ENCODE results near the gene FBLN2. TPM values are rescaled to one million over a fixed set of nuclear protein-coding genes. Genes with fewer than 3 reads are reported as not detected.
A peak's percentile ranks its signal among the peaks of the same experiment; 100 is the strongest.
"Not testable (repeated sequence)": the region's sequence is repeated elsewhere in the genome, so short reads cannot be mapped to it uniquely, and the experiment has no call there.

The FBLN2 gene
- total RNA-seq (2014; rRNA removed; shearing (Covaris generic); ENCODE audit: low replicate concordance): not detected in 2 replicates

GRCh38 chr3:13548696-13549622 is at the start of gene FBLN2:
FBLN2 (plus strand) TSS chr3:13549125; CDS start chr3:13570356, 21,231 bp downstream.
- no peak within 1 kb of the TSS for H3K4me2 ChIP-seq (ENCODE audit: low read depth, low read length, poor library complexity, severe bottlenecking)
- H3K36me3 ChIP-seq (ENCODE audit: insufficient read depth, low read length): no peaks in the 10 kb centered on the region
- no peaks in the 10 kb centered on the region for H3K79me2 ChIP-seq (ENCODE audit: low read length)
- H3K9ac ChIP-seq (ENCODE audit: low read length): no peak within 1 kb of the TSS
- H3K4me3 ChIP-seq (ENCODE audit: low read length): no peak within 1 kb of the TSS
- no peaks in the 10 kb centered on the region for H3K9me3 ChIP-seq (ENCODE audit: low read length)
- peaks cover 3% of the 10 kb centered on the region; the same call in 1 of the 2 replicates for H4K20me1 ChIP-seq (ENCODE audit: insufficient read depth, low read depth, low read length)
- no peak for DNase-seq
- no peak within 1 kb of the TSS for H2AFZ ChIP-seq (ENCODE audit: low read length)
- H3K4me1 ChIP-seq (ENCODE audit: low read length): peaks cover 10% of the 10 kb centered on the region
- H3K27ac ChIP-seq (ENCODE audit: low read length): no peak within 1 kb of the TSS
- H3K9me2 ChIP-seq (replicated peaks; ENCODE audit: insufficient read depth, low read length): no peaks in the 10 kb centered on the region
- H3K27me3 ChIP-seq (ENCODE audit: low read length): no peaks in the 10 kb centered on the region

- not testable (repeated sequence) for H3K4me3 ChIP-seq (ENCODE audit: low read length); H3K79me2 ChIP-seq (ENCODE audit: low read length); H3K36me3 ChIP-seq (ENCODE audit: insufficient read depth, low read length); H2AFZ ChIP-seq (ENCODE audit: low read length); H3K9me2 ChIP-seq (replicated peaks; ENCODE audit: insufficient read depth, low read length); H3K27ac ChIP-seq (ENCODE audit: low read length); H3K27me3 ChIP-seq (ENCODE audit: low read length); H3K9me3 ChIP-seq (ENCODE audit: low read length); H3K4me1 ChIP-seq (ENCODE audit: low read length); H3K9ac ChIP-seq (ENCODE audit: low read length); DNase-seq; H4K20me1 ChIP-seq (ENCODE audit: insufficient read depth, low read depth, low read length); H3K4me2 ChIP-seq (ENCODE audit: low read depth, low read length, poor library complexity, severe bottlenecking)
Observed at GRCh38 chr3:13499246-13499645, 49.7 kb upstream of the FBLN2 start.

GRCh38 chr3:13500133-13500885 is 48.6 kb upstream of the FBLN2 start:
- no peak overlapping the region for H3K4me2 ChIP-seq (ENCODE audit: low read depth, low read length, poor library complexity, severe bottlenecking)
- no peaks in the 10 kb centered on the region for H3K27me3 ChIP-seq (ENCODE audit: low read length)

GRCh38 chr3:13501056-13501455 is 47.9 kb upstream of the FBLN2 start:
- H3K9me3 ChIP-seq (ENCODE audit: low read length): no peaks in the 10 kb centered on the region
- DNase-seq: no peak

More at GRCh38 chr3:13500133-13500885, 48.6 kb upstream of the FBLN2 start:
- Histone ChIP-seq H2AFZ (ENCODE audit: low read length) (no peak overlapping the region), H3K4me1 (ENCODE audit: low read length) (no peaks in the 10 kb centered on the region), H3K27ac (ENCODE audit: low read length) (no peak overlapping the region), H3K79me2 (ENCODE audit: low read length) (no peaks in the 10 kb centered on the region), H3K36me3 (ENCODE audit: insufficient read depth, low read length) (no peaks in the 10 kb centered on the region), H4K20me1 (ENCODE audit: insufficient read depth, low read depth, low read length) (no peaks in the 10 kb centered on the region), H3K9me2 (replicated peaks; ENCODE audit: insufficient read depth, low read length) (no peaks in the 10 kb centered on the region), H3K4me3 (ENCODE audit: low read length) (no peak overlapping the region), H3K9ac (ENCODE audit: low read length) (no peak overlapping the region), H3K9me3 (ENCODE audit: low read length) (no peaks in the 10 kb centered on the region)
- DNase-seq: peak; percentile 69

GRCh38 chr3:13501521-13501920 is 47.4 kb upstream of the FBLN2 start:
- H3K9me2 ChIP-seq (replicated peaks; ENCODE audit: insufficient read depth, low read length): no peaks in the 10 kb centered on the region

More at GRCh38 chr3:13501056-13501455, 47.9 kb upstream of the FBLN2 start:
- no peaks in the 10 kb centered on the region for H3K9me2 ChIP-seq (replicated peaks; ENCODE audit: insufficient read depth, low read length)
- H3K4me3 ChIP-seq (ENCODE audit: low read length): no peak overlapping the region
- no peak overlapping the region for H2AFZ ChIP-seq (ENCODE audit: low read length)
- no peaks in the 10 kb centered on the region for H3K79me2 ChIP-seq (ENCODE audit: low read length)
- no peaks in the 10 kb centered on the region for H3K36me3 ChIP-seq (ENCODE audit: insufficient read depth, low read length)
- H3K9ac ChIP-seq (ENCODE audit: low read length): no peak overlapping the region
- H3K27me3 ChIP-seq (ENCODE audit: low read length): no peaks in the 10 kb centered on the region
- H3K27ac ChIP-seq (ENCODE audit: low read length): no peak overlapping the region
- H3K4me2 ChIP-seq (ENCODE audit: low read depth, low read length, poor library complexity, severe bottlenecking): no peak overlapping the region
- no peaks in the 10 kb centered on the region for H3K4me1 ChIP-seq (ENCODE audit: low read length)
- no peaks in the 10 kb centered on the region for H4K20me1 ChIP-seq (ENCODE audit: insufficient read depth, low read depth, low read length)

GRCh38 chr3:13501958-13502790 is 46.8 kb upstream of the FBLN2 start:
- no peaks in the 10 kb centered on the region for H3K4me1 ChIP-seq (ENCODE audit: low read length)
- no peaks in the 10 kb centered on the region for H3K79me2 ChIP-seq (ENCODE audit: low read length)
- H2AFZ ChIP-seq (ENCODE audit: low read length): no peak overlapping the region
- H3K9ac ChIP-seq (ENCODE audit: low read length): no peak overlapping the region
- no peaks in the 10 kb centered on the region for H4K20me1 ChIP-seq (ENCODE audit: insufficient read depth, low read depth, low read length)
- H3K36me3 ChIP-seq (ENCODE audit: insufficient read depth, low read length): no peaks in the 10 kb centered on the region
- H3K27ac ChIP-seq (ENCODE audit: low read length): no peak overlapping the region
- H3K4me3 ChIP-seq (ENCODE audit: low read length): no peak overlapping the region
- no peak overlapping the region for H3K4me2 ChIP-seq (ENCODE audit: low read depth, low read length, poor library complexity, severe bottlenecking)
- no peaks in the 10 kb centered on the region for H3K9me2 ChIP-seq (replicated peaks; ENCODE audit: insufficient read depth, low read length)
- H3K27me3 ChIP-seq (ENCODE audit: low read length): no peaks in the 10 kb centered on the region
- DNase-seq: no peak
- no peaks in the 10 kb centered on the region for H3K9me3 ChIP-seq (ENCODE audit: low read length)

More at GRCh38 chr3:13501521-13501920, 47.4 kb upstream of the FBLN2 start:
- Histone ChIP-seq H3K27ac (ENCODE audit: low read length) (no peak overlapping the region), H3K79me2 (ENCODE audit: low read length) (no peaks in the 10 kb centered on the region), H3K9me3 (ENCODE audit: low read length) (no peaks in the 10 kb centered on the region), H3K36me3 (ENCODE audit: insufficient read depth, low read length) (no peaks in the 10 kb centered on the region), H3K27me3 (ENCODE audit: low read length) (no peaks in the 10 kb centered on the region), H4K20me1 (ENCODE audit: insufficient read depth, low read depth, low read length) (no peaks in the 10 kb centered on the region), H3K4me1 (ENCODE audit: low read length) (no peaks in the 10 kb centered on the region), H2AFZ (ENCODE audit: low read length) (no peak overlapping the region), H3K9ac (ENCODE audit: low read length) (no peak overlapping the region), H3K4me3 (ENCODE audit: low read length) (no peak overlapping the region), H3K4me2 (ENCODE audit: low read depth, low read length, poor library complexity, severe bottlenecking) (no peak overlapping the region)
- no peak for DNase-seq

GRCh38 chr3:13502791-13503060 is 46.2 kb upstream of the FBLN2 start:
- no peaks in the 10 kb centered on the region for H3K9me3 ChIP-seq (ENCODE audit: low read length)
- H3K27me3 ChIP-seq (ENCODE audit: low read length): no peaks in the 10 kb centered on the region
- H3K9me2 ChIP-seq (replicated peaks; ENCODE audit: insufficient read depth, low read length): no peaks in the 10 kb centered on the region
- H4K20me1 ChIP-seq (ENCODE audit: insufficient read depth, low read depth, low read length): no peaks in the 10 kb centered on the region
- H2AFZ ChIP-seq (ENCODE audit: low read length): no peak overlapping the region
- H3K27ac ChIP-seq (ENCODE audit: low read length): no peak overlapping the region
- no peak overlapping the region for H3K4me2 ChIP-seq (ENCODE audit: low read depth, low read length, poor library complexity, severe bottlenecking)
- H3K4me1 ChIP-seq (ENCODE audit: low read length): no peaks in the 10 kb centered on the region
- H3K79me2 ChIP-seq (ENCODE audit: low read length): no peaks in the 10 kb centered on the region
- no peaks in the 10 kb centered on the region for H3K36me3 ChIP-seq (ENCODE audit: insufficient read depth, low read length)
- no peak overlapping the region for H3K4me3 ChIP-seq (ENCODE audit: low read length)
- no peak overlapping the region for H3K9ac ChIP-seq (ENCODE audit: low read length)
- DNase-seq: no peak
